A549 treated with CORT108297 at 1 μM for 4 hours (cell line): ENCODE measurements around the gene CLEC9A. TPM values are rescaled to one million over a fixed set of nuclear protein-coding genes. Genes with fewer than 3 reads are reported as not detected.

ENCODE experiments used
- total RNA-seq: library from RNA; stranded (reverse); fragments of 200-300 nt; extraction: Qiagen RNA extraction; gene quantifications from 5 replicates; pipeline ENCODE4 v1.2.3, GENCODE V29; 2022

CLEC9A gene
- not detected in 5 replicates for total RNA-seq

DNA sequence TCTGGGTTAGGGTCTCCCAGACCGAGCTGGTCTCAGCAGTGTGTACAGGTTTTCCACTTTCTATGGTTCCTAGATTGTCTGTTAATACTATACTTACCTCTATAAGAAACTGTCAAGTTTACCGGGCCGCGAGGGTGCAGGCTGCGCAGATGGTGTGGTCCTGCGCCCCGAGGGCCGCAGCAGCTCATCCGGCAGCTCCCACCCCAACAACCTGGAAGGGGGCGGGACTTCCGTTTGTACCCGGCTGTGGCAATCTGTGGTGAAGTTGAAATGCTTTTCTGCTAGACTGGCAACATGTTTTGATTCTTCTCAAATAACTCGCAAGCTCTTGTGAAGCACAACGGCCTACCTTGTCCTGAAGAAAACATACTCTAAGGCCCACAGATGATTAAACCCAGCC is at the start of gene CLEC9A:
Gene CLEC9A, plus strand, starts transcription at position 237 of the 400 bp plus-strand sequence. CDS start 22,006 bp downstream, outside the sequence.

DNA sequence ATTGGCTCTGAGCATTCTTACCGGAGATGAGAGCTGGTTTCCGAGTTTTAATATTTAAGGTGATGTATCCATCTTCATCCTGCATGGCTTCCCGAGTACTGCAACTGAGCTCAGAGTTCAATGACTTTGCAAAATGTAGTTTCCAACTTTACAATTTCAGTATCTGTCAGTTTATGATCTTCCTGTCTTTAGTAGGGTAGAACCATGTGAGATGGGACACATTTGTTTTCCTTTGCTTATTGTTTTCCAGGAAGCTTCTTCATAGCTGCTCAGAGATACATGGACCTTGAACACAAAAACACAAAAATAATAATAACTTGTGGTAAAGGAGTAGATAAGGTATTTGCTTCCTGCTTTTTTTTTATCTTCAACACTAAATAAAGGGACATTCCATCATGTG is 31.5 kb upstream of the CLEC9A start, which contains the start of gene CLEC1B:
Gene CLEC1B, minus strand, starts transcription at position 106 of the 400 bp plus-strand sequence. Its CDS starts 21 bp downstream, at position 85.

GRCh38 chr12:10098791-10099190 is 68.3 kb downstream of the CLEC9A start, which contains the start of gene CLEC1A:
Gene CLEC1A (minus strand): TSS chr12:10098985. CDS start chr12:10098922, 63 bp downstream.

Other genes with a start within 250 kb of the CLEC9A start
- gene KLRF1, start 203.2 kb upstream of the CLEC9A start, total RNA-seq, result not detected in 5 replicates
- gene CLEC2B, start 161.3 kb upstream of the CLEC9A start, total RNA-seq, result 1.0 to 1.9 TPM (median 1.8 TPM) in 5 replicates
- gene KLRF2, start 149.2 kb upstream of the CLEC9A start, total RNA-seq, result not detected in 5 replicates
- not detected in 5 replicates for gene CLEC2A, start 98.3 kb upstream of the CLEC9A start, total RNA-seq
- not detected in 5 replicates for gene CLEC12A, start 59.3 kb upstream of the CLEC9A start, total RNA-seq
- not detected in 5 replicates for gene CLEC1B, start 31.6 kb upstream of the CLEC9A start, total RNA-seq
- not detected in 5 replicates for gene CLEC12B, start 20.1 kb upstream of the CLEC9A start, total RNA-seq
- gene CLEC1A, start 68.3 kb downstream of the CLEC9A start, total RNA-seq, result not detected in 5 replicates
- gene CLEC7A, start 99.5 kb downstream of the CLEC9A start, total RNA-seq, result not detected in 5 replicates
- gene OLR1, start 141.4 kb downstream of the CLEC9A start, total RNA-seq, result 0.67 to 1.8 TPM (median 1.0 TPM) in 5 replicates
- 0.10 to 0.47 TPM (median 0.14 TPM) in 4 of 5 replicates, not detected in the other for gene TMEM52B, start 148.3 kb downstream of the CLEC9A start, total RNA-seq
- 32.0 to 41.5 TPM (median 38.0 TPM) in 5 replicates for gene GABARAPL1, start 182.2 kb downstream of the CLEC9A start, total RNA-seq